Endothelial cell of umbilical vein (primary cell): ENCODE results near the gene PPAN. TPM values are rescaled to one million over a fixed set of nuclear protein-coding genes. Genes with fewer than 3 reads are reported as not detected.

ENCODE experiments used
- BruUV-seq: library from RNA; stranded (reverse); fragments of 400-500 nt; replicated peaks from 2 replicates; lab custom pipeline; 2021; lab: Mats Ljungman, UMichigan
- CTCF ChIA-PET: fragments of 300-600, 350-600 bp; sonication (Branson Sonifier 250); formaldehyde crosslinking; loops from one replicate; lab custom pipeline; 2021; ENCODE audit warnings: antibody characterized with exemption, inconsistent platforms; lab: Charles Lee
- POLR2A ChIA-PET: fragments of 300-600, 350-600 bp; sonication (Branson Sonifier 250); formaldehyde crosslinking; loops from one replicate; lab custom pipeline; 2021; ENCODE audit warnings: antibody characterized with exemption, inconsistent platforms; lab: Charles Lee
- DNase-seq: peaks from one replicate; pipeline ENCODE4 v3.0.0-alpha.2; 2011; ENCODE audit warnings: low read depth, low spot score
- FAIRE-seq: peaks from 2 replicates; lab custom pipeline; 2011; peaks lifted over from hg19 to GRCh38; lab: Jason Lieb, UNC
- H2AFZ ChIP-seq: 2 replicates; pipeline ENCODE4 v1.6.0; 2012; ENCODE audit warnings: low read depth, low read length, control low read depth, inconsistent platforms
- H3K27ac ChIP-seq: 2 replicates; pipeline ENCODE4 v1.5.1; 2011; ENCODE audit warnings: low read depth, mild to moderate bottlenecking, control low read depth, low read length, moderate library complexity; ENCODE audit not compliant: insufficient read depth
- H3K27me3 ChIP-seq, 2 experiments: 2 replicates each; pipeline versions ENCODE4 v1.6.0 to v1.6.1; 2011; ENCODE audit warnings: low read length in 2 of 2, mixed read lengths in 1 of 2; ENCODE audit not compliant: control insufficient read depth in 2 of 2, insufficient read depth in 2 of 2
- H3K36me3 ChIP-seq, 2 experiments: 2 replicates in 1 of 2; 3 replicates in 1 of 2; pipeline ENCODE4 v1.5.1; 2011; ENCODE audit warnings: low read length in 2 of 2, mild to moderate bottlenecking in 1 of 2, moderate library complexity in 1 of 2; ENCODE audit not compliant: control insufficient read depth in 2 of 2, insufficient read depth in 2 of 2; ENCODE audit errors: extremely low read depth in 1 of 2
- H3K4me1 ChIP-seq: 3 replicates; pipeline ENCODE4 v1.5.1; 2011; ENCODE audit warnings: mild to moderate bottlenecking, low read length; ENCODE audit not compliant: control insufficient read depth, insufficient read depth; ENCODE audit errors: extremely low read depth
- H3K4me2 ChIP-seq: 2 replicates; pipeline ENCODE4 v1.6.1; 2011; ENCODE audit warnings: low read length, control low read depth, mixed read lengths; ENCODE audit not compliant: insufficient read depth
- H3K4me3 ChIP-seq, 3 experiments: fragments of 200-600 bp in 1 of 3; sonication (generic), shearing (Covaris generic) in 1 of 3; replicated peaks in 1 of 3; 2 replicates each; pipeline ENCODE4 v1.5.1; 2011 to 2016; ENCODE audit warnings: control low read depth in 3 of 3, low read length in 3 of 3, mild to moderate bottlenecking in 2 of 3, inconsistent platforms in 1 of 3, low read depth in 1 of 3, moderate library complexity in 1 of 3; ENCODE audit not compliant: insufficient read depth in 1 of 3
- H3K79me2 ChIP-seq: 2 replicates; pipeline ENCODE4 v1.6.0; 2012; ENCODE audit warnings: low read length, inconsistent platforms; ENCODE audit not compliant: control insufficient read depth, insufficient read depth
- H3K9ac ChIP-seq: replicated peaks from 2 replicates; pipeline ENCODE3; 2011; ENCODE audit warnings: low read length, control low read depth; ENCODE audit not compliant: insufficient read depth; ENCODE audit errors: extremely low read depth
- H3K9me1 ChIP-seq: replicated peaks from 3 replicates; pipeline ENCODE4 v1.6.0; 2011; ENCODE audit warnings: mild to moderate bottlenecking, low read length; ENCODE audit not compliant: control insufficient read depth, insufficient read depth; ENCODE audit errors: extremely low read depth
- H3K9me3 ChIP-seq: replicated peaks from 2 replicates; pipeline ENCODE4 v1.5.1; 2012; ENCODE audit warnings: low read length, inconsistent platforms; ENCODE audit not compliant: control insufficient read depth, insufficient read depth
- H4K20me1 ChIP-seq: replicated peaks from 2 replicates; pipeline ENCODE3; 2011; ENCODE audit warnings: mild to moderate bottlenecking, low read length; ENCODE audit not compliant: control insufficient read depth, insufficient read depth; ENCODE audit errors: extremely low read depth
- EZH2 ChIP-seq: IDR thresholded peaks from 2 replicates; pipeline ENCODE4 v1.6.1; 2012; ENCODE audit warnings: borderline replicate concordance, low read depth, mild to moderate bottlenecking, moderate library complexity, low read length, inconsistent platforms; ENCODE audit not compliant: severe bottlenecking
- FOS ChIP-seq: IDR thresholded peaks from 2 replicates; pipeline ENCODE4 v1.6.1; 2011; ENCODE audit warnings: mild to moderate bottlenecking, low read length, moderate library complexity, borderline replicate concordance; ENCODE audit not compliant: insufficient read depth
- JUN ChIP-seq: IDR thresholded peaks from 2 replicates; pipeline ENCODE4 v1.6.1; 2011; ENCODE audit warnings: borderline replicate concordance, low read depth; ENCODE audit not compliant: insufficient read length, insufficient read depth
- POLR2A ChIP-seq: IDR thresholded peaks from 2 replicates; pipeline ENCODE4 v1.6.1; 2012; ENCODE audit warnings: low read depth, mild to moderate bottlenecking, control low read depth, low read length
- POLR2AphosphoS5 ChIP-seq: IDR thresholded peaks from 2 replicates; pipeline ENCODE4 v1.6.1; 2012; ENCODE audit warnings: low read depth, mild to moderate bottlenecking, control low read depth, low read length, moderate library complexity; ENCODE audit not compliant: insufficient read depth
- dilution Hi-C: fragments of 300-500 bp; cut with MboI; formaldehyde crosslinking; loops from one replicate; pipeline ENCODE4 v1.15.0; 2019; ENCODE audit warnings: low sequenced_read_pairs; ENCODE audit not compliant: extremely low pct_ligation_motif_present
- intact Hi-C: fragments of 100-400 bp; cut with micrococcal nuclease; formaldehyde crosslinking; loops from one replicate; pipeline ENCODE4 v1.10.0; 2022
- polyA plus RNA-seq, 4 experiments: library from polyadenylated mRNA; depleted of rRNA in 3 of 4; stranded (reverse) in 3 of 4; unstranded in 1 of 4; fragments of >200 nt; gene quantifications; 2 replicates each; pipeline versions ENCODE4 v1.2.1 to v1.2.3, GENCODE V29; 2011 to 2012; ENCODE audit warnings: missing spikeins in 1 of 4
- total RNA-seq: library from RNA; stranded (reverse); gene quantifications from 2 replicates; pipeline ENCODE4 v1.2.3, GENCODE V29; 2021
- TF ChIP-seq, protein P1 (sequence below), 2 donors: IDR thresholded peaks; 1 replicate in 1 of 2; 2 replicates in 1 of 2; pipeline ENCODE4 v1.5.1; 2011; ENCODE audit warnings: low read length in 2 of 2, mild to moderate bottlenecking in 2 of 2, moderate library complexity in 2 of 2, control low read depth in 1 of 2, inconsistent platforms in 1 of 2, low read depth in 1 of 2; ENCODE audit not compliant: insufficient read depth in 1 of 2; ENCODE audit errors: extremely low read depth in 1 of 2

PPAN gene
- total and polyA plus RNA-seq, 2 donors (not counting 3 experiments of a cell fraction or from before 2014, with no cell fraction given), result 27.6 to 51.6 TPM

DNA sequence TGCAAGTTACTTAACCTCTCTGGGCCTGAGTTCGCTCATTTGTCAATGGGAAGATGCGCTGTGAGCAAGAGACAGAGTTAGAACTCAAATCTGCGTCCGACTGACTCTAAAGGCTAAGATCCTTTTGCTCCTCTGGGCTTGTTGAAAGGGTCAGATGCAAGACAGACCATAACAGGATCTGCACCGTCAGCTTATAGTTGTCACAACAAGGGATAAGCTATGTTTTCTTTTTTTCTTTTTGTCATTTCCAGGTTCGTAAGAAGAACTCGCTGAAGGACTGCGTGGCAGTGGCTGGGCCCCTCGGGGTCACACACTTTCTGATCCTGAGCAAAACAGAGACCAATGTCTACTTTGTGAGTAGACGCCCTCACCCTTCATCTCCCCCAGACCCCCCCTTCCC, 1.1 kb downstream of the PPAN start:
- Histone ChIP-seq H3K27me3 (no peaks in the 10 kb centered on the region), H3K36me3 (peaks cover 8 to 31% of the 10 kb centered on the region in 2 experiments), H2AFZ (no peak overlapping the region), H3K4me3 (peak overlapping the region; percentile 87 to 98 (median 95)), H3K4me2 (peak overlapping the region; percentile 95), H3K27ac (peak overlapping the region; percentile 50), H4K20me1 (no peaks in the 10 kb centered on the region), H3K9ac (peak overlapping the region; percentile 85), H3K9me3 (no peaks in the 10 kb centered on the region), H3K79me2 (peaks cover 28% of the 10 kb centered on the region), H3K9me1 (no peaks in the 10 kb centered on the region), H3K4me1 (peaks cover 9% of the 10 kb centered on the region)
- ChIA-PET CTCF (interaction anchor here (0.6 to 2.1 kb wide), 2 partner anchors 12 to 125 kb away, joined by 3 to 13 read pairs; no protein-coding TSS in a partner anchor), POLR2A (interaction anchor here (1.9 kb wide), 1 partner anchor 11 kb away, joined by 11 read pairs; no protein-coding TSS in a partner anchor)
- DNase-seq (no peak), FAIRE-seq (no peak)
- intact Hi-C loops, result loop anchor here (10.0 kb wide), 1 partner anchor 88 kb away; the partner anchor contains the start of gene DNMT1
- TF ChIP-seq EZH2 (no peak), FOS (no peak), POLR2A (no peak), JUN (no peak), POLR2AphosphoS5 (no peak)
- TF ChIP-seq, protein P1, sequence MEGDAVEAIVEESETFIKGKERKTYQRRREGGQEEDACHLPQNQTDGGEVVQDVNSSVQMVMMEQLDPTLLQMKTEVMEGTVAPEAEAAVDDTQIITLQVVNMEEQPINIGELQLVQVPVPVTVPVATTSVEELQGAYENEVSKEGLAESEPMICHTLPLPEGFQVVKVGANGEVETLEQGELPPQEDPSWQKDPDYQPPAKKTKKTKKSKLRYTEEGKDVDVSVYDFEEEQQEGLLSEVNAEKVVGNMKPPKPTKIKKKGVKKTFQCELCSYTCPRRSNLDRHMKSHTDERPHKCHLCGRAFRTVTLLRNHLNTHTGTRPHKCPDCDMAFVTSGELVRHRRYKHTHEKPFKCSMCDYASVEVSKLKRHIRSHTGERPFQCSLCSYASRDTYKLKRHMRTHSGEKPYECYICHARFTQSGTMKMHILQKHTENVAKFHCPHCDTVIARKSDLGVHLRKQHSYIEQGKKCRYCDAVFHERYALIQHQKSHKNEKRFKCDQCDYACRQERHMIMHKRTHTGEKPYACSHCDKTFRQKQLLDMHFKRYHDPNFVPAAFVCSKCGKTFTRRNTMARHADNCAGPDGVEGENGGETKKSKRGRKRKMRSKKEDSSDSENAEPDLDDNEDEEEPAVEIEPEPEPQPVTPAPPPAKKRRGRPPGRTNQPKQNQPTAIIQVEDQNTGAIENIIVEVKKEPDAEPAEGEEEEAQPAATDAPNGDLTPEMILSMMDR (IDR thresholded peaks at IDR 0.05; ENCODE audit: extremely low read depth in 1 of 2, insufficient read depth in 1 of 2, low read depth in 1 of 2, low read length in 2 of 2), result no peak
- dilution Hi-C loops, result no loop called here
- no TSS peak for BruUV-seq
